ENCODE data around the gene DIP2C.

DNA sequence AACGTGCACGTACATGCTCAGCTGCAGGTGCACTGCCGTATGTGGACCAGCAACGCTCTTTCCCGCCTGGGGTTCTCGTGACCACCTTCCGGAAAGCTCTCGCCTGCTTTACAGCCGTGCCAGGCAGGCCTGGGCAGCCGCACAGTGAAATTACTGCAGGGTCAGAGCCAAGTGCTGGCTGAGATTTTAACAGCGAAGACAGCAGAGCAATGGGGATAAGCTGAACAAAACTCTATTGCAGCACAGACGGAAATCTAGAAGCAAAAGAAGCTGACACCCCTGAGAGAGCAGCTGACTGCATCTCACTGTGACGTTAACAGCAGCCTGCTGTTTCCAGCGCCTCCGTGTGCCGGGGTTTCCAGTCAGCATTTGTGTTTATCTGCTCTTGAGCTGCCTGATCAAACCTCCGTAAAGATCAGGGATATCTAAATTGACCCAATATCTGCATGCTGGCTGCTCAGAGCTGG lies 179.0 kb downstream of the DIP2C start:
- TF ChIP-seq, protein P1, sequence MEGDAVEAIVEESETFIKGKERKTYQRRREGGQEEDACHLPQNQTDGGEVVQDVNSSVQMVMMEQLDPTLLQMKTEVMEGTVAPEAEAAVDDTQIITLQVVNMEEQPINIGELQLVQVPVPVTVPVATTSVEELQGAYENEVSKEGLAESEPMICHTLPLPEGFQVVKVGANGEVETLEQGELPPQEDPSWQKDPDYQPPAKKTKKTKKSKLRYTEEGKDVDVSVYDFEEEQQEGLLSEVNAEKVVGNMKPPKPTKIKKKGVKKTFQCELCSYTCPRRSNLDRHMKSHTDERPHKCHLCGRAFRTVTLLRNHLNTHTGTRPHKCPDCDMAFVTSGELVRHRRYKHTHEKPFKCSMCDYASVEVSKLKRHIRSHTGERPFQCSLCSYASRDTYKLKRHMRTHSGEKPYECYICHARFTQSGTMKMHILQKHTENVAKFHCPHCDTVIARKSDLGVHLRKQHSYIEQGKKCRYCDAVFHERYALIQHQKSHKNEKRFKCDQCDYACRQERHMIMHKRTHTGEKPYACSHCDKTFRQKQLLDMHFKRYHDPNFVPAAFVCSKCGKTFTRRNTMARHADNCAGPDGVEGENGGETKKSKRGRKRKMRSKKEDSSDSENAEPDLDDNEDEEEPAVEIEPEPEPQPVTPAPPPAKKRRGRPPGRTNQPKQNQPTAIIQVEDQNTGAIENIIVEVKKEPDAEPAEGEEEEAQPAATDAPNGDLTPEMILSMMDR (conservative IDR thresholded peaks at IDR 0.05 in 1 of 2, IDR thresholded peaks at IDR 0.05 in 1 of 2; ENCODE audit: extremely low read depth in 1 of 2, insufficient read depth in 1 of 2, low read depth in 1 of 2, low read length in 2 of 2), result no peak
- no peak for TF ChIP-seq EZH2 (IDR thresholded peaks at IDR 0.05; ENCODE audit: borderline replicate concordance, low read length)

Measured in mammary epithelial cell (primary cell).